Testis (tissue), 2 donors: ENCODE results near the gene RPRML.

Experiments
- POLR2A ChIP-seq: fragments of 450-650 bp; IDR thresholded peaks from one replicate; pipeline ENCODE4 v1.6.1; 2017; ENCODE audit warnings: antibody characterized with exemption, mild to moderate bottlenecking, moderate library complexity
- TF ChIP-seq, protein P1 (sequence below), 3 experiments: fragments of 450-650 bp in 2 of 3; fragments of 200-600 bp in 1 of 3; sonication (generic) in 1 of 3; IDR thresholded peaks; one replicate each; pipeline ENCODE4 v1.5.1; 2016 to 2019; ENCODE audit warnings: antibody characterized with exemption in 3 of 3, mild to moderate bottlenecking in 2 of 3, moderate library complexity in 1 of 3

- TF ChIP-seq, protein P1, sequence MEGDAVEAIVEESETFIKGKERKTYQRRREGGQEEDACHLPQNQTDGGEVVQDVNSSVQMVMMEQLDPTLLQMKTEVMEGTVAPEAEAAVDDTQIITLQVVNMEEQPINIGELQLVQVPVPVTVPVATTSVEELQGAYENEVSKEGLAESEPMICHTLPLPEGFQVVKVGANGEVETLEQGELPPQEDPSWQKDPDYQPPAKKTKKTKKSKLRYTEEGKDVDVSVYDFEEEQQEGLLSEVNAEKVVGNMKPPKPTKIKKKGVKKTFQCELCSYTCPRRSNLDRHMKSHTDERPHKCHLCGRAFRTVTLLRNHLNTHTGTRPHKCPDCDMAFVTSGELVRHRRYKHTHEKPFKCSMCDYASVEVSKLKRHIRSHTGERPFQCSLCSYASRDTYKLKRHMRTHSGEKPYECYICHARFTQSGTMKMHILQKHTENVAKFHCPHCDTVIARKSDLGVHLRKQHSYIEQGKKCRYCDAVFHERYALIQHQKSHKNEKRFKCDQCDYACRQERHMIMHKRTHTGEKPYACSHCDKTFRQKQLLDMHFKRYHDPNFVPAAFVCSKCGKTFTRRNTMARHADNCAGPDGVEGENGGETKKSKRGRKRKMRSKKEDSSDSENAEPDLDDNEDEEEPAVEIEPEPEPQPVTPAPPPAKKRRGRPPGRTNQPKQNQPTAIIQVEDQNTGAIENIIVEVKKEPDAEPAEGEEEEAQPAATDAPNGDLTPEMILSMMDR (IDR thresholded peaks at IDR 0.05): no peak
- no peak for TF ChIP-seq POLR2A
Observed at GRCh38 chr17:46960152-46960551, 18.9 kb downstream of the RPRML start.
